ENCODE results near the gene PTPRE.

GRCh38 chr10:127979566-127979965 is 72.7 kb downstream of the PTPRE start:
- TF ChIP-seq POLR2A (IDR thresholded peaks at IDR 0.05) (no peak), CTCF (IDR thresholded peaks at IDR 0.05) (no peak)

All from body of pancreas (tissue), 4 donors.